Neural crest cell (in vitro differentiated cells): Measurements from ENCODE around the gene BARHL2. TPM values are rescaled to one million over a fixed set of nuclear protein-coding genes. Genes with fewer than 3 reads are reported as not detected.
A peak's percentile ranks its signal among the peaks of the same experiment; 100 is the strongest.

Experiments used
- DNase-seq: peaks from one replicate; pipeline ENCODE4 v3.0.0; 2021; ENCODE audit warnings: low read depth, mixed read lengths, low spot score
- H3K27ac Mint-ChIP-seq: one replicate; pipeline ENCODE4 v1.8.0; 2021; ENCODE audit warnings: mild to moderate bottlenecking, mixed read lengths; ENCODE audit not compliant: unreplicated experiment
- H3K27me3 Mint-ChIP-seq: 2 replicates; pipeline ENCODE4 v1.8.0; 2021; ENCODE audit warnings: low read depth, mild to moderate bottlenecking, mixed read lengths
- H3K36me3 Mint-ChIP-seq: 2 replicates; pipeline ENCODE4 v1.8.0; 2021; ENCODE audit warnings: low read depth, mild to moderate bottlenecking, mixed read lengths
- H3K4me1 Mint-ChIP-seq: 2 replicates; pipeline ENCODE4 v1.8.0; 2021; ENCODE audit warnings: mixed read lengths
- H3K4me3 Mint-ChIP-seq: one replicate; pipeline ENCODE4 v1.8.0; 2021; ENCODE audit warnings: mild to moderate bottlenecking, mixed read lengths
- H3K9me3 Mint-ChIP-seq: 2 replicates; pipeline ENCODE4 v1.8.0; 2021; ENCODE audit warnings: mixed read lengths
- total RNA-seq: library from RNA; stranded (reverse); gene quantifications from 2 replicates; pipeline ENCODE4 v1.2.1, GENCODE V29; 2021
- TF ChIP-seq, protein P1 (sequence below): fragments of 200-600 bp; sonication (generic); conservative IDR thresholded peaks from 2 replicates; pipeline ENCODE4 v1.5.0; 2021; ENCODE audit warnings: antibody characterized with exemption, mild to moderate bottlenecking

BARHL2 gene
- total RNA-seq, 1 donor from 2014 or later = not detected

DNA sequence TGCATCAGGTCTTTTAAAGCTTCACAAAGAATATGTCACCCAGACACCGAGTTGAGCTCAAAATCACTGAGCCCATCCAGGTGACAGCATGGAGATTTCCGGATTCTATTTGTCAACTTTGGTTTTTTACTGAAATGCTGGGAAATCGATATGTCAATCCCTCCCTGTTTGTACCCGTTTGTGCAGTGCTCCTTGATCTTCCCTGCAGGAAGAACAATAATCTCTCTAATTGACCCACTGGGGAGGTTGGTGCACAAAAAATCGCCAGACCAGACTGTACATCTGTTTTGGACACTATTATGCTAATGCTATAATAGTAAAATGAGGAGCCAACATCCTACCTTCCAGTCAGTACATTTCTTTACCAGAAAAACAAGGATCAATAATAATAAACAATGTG, 1.8 kb downstream of the BARHL2 start:
- H3K36me3 Mint-ChIP-seq = no peaks in the 10 kb centered on the region
- peaks cover 98% of the 10 kb centered on the region for H3K27me3 Mint-ChIP-seq
- no peaks in the 10 kb centered on the region for H3K9me3 Mint-ChIP-seq
- no peak overlapping the region for H3K27ac Mint-ChIP-seq
- DNase-seq = no peak
- TF ChIP-seq, protein P1, sequence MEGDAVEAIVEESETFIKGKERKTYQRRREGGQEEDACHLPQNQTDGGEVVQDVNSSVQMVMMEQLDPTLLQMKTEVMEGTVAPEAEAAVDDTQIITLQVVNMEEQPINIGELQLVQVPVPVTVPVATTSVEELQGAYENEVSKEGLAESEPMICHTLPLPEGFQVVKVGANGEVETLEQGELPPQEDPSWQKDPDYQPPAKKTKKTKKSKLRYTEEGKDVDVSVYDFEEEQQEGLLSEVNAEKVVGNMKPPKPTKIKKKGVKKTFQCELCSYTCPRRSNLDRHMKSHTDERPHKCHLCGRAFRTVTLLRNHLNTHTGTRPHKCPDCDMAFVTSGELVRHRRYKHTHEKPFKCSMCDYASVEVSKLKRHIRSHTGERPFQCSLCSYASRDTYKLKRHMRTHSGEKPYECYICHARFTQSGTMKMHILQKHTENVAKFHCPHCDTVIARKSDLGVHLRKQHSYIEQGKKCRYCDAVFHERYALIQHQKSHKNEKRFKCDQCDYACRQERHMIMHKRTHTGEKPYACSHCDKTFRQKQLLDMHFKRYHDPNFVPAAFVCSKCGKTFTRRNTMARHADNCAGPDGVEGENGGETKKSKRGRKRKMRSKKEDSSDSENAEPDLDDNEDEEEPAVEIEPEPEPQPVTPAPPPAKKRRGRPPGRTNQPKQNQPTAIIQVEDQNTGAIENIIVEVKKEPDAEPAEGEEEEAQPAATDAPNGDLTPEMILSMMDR = no peak
- H3K4me1 Mint-ChIP-seq = peaks cover 20% of the 10 kb centered on the region
- no peak overlapping the region for H3K4me3 Mint-ChIP-seq

DNA sequence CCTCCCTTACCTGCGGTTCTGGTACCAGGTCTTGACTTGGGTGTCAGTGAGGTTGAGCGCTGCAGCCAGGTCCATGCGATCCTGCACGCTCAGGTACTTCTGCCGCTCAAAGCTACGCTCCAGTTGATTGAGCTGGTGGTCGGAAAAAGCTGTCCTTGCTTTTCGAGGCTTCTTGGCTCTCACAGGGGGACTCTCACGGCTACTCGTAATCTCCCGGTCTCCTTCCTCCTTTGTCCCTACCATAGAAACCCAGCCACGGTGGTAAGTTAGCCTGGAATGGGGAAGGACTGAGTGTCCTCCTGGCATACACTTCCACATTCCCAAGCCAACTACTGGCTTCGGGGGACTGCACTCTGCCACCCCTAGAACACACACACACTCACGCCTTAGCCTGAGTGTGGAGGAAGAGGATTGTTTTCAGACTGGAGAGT, 2.6 kb downstream of the BARHL2 start:
- DNase-seq = no peak
- H3K9me3 Mint-ChIP-seq = no peaks in the 10 kb centered on the region
- H3K36me3 Mint-ChIP-seq = no peaks in the 10 kb centered on the region
- peaks cover 98% of the 10 kb centered on the region for H3K27me3 Mint-ChIP-seq
- TF ChIP-seq, protein P1 = no peak
- no peak overlapping the region for H3K27ac Mint-ChIP-seq
- peaks cover 20% of the 10 kb centered on the region for H3K4me1 Mint-ChIP-seq
- no peak overlapping the region for H3K4me3 Mint-ChIP-seq

DNA sequence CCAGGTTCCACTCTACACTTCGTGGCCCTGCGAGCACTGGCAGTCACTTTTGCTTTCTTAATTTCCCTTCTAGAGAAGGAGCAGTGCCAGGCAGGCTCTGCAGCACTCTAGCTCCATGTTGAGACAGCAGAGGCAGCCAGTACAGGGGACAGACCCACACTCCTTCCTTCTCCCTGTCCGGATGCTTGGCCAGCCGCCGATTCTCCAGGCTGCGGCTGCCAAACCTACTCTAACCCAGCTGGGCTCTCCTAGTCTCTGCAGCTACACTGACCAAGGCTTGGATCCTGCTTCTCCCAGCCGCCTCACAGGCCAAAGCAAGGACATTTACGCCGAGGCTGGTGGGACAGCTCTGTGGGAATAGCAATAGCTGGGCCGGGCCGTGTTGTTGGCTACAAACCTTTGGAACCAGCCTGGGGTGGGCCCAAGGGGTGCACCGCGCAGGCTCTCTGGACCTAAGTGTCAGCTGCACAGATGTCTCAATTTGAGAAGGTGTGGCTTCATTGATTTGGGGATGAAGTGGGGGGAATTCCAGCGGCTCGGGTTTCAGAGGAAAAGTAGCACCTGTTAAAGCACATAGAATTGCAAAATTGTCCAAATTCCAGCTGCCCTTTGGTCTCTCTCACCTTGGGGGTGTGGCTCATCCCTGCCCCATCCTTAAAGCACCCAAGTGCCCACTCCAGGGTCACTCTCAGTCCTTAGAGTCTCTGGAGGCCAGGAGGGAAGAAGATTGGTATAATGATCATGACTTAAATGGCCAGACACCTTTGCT, 3.2 kb downstream of the BARHL2 start:
- Mint-ChIP-seq H3K4me1 (peaks cover 14% of the 10 kb centered on the region), H3K36me3 (no peaks in the 10 kb centered on the region), H3K9me3 (no peaks in the 10 kb centered on the region), H3K27ac (no peak overlapping the region), H3K4me3 (peak overlapping the region; percentile 7), H3K27me3 (peaks cover 98% of the 10 kb centered on the region)
- no peak for DNase-seq
- TF ChIP-seq, protein P1 = no peak

DNA sequence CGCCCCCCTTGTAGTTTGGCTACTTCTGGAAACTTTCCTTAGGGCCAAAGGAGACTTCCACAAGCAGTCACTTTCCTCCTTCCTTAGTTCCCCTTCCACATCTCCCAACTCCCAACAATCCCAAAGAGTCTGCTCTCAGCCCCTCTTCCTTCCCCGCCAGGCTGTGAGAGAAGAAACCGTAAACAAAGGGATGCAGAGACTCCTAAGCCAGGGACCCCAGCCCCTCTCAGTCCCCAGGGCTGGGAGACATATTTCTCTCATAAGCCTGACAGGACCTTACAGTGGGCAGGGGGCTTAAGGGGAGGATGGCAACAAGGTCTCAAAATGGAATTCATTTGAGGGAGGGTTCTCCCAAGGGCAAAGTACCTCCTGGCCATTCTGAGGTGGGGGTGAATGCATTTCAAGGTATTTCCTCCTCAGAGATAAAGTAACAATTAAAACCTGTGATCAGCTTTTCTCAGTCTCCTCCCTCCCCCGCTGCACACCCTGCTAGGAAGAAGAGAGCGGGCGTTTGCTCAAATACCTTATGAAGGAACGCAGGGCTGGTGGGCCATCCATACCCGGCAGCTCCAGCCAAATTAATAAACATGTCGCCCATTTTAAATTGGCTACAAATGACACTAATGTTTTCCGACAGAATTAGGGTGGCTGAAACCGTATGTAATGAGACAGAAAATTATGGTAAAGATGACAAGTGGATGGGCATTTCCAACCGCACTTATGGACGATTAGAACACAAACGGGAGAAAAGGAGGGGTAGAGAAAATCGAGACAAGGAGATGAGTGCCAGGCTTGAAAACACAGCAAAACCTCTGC, 4.0 kb downstream of the BARHL2 start:
- TF ChIP-seq, protein P1 = no peak
- Mint-ChIP-seq H3K27me3 (peaks cover 98% of the 10 kb centered on the region), H3K9me3 (no peaks in the 10 kb centered on the region), H3K4me3 (peak overlapping the region; percentile 7), H3K36me3 (no peaks in the 10 kb centered on the region), H3K4me1 (peaks cover 10% of the 10 kb centered on the region), H3K27ac (no peak overlapping the region)
- DNase-seq = no peak

DNA sequence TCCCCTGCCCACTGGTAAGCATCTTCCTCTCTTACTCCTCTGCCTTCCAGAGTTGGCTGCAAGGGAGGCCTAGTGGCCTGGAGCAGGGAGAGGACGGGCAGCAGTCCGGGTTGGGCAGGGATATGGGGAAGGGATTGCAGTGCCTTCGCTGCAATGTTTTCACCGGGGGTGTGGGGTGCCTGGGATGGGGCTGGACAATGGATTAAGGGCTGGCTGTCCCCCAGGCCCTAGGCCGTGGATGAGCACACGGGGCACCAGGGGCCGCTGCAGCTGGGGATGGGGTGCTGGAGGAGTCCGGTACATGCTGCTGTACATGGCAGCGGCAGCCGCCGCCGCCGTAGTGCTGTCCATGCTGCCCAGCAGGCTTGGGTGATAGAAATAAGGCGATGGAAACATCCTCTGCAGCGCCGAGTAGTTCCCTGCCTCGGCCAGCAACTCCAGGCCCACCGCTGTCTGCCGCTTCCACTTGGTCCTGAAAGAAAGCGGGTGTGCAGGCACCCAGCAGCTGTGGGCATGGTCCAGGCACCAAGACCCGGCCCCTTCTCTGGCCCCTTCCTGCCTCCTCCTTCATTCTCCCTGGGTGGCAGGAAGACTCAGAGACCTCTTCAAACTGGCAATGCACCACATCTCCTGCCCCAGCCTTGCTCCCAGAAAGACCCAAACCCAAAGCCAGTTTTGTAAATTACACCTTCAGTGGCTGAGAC, 4.8 kb downstream of the BARHL2 start:
- Mint-ChIP-seq H3K27ac (no peak overlapping the region), H3K36me3 (no peaks in the 10 kb centered on the region), H3K4me3 (no peak overlapping the region), H3K27me3 (peaks cover 100% of the 10 kb centered on the region), H3K4me1 (peaks cover 8% of the 10 kb centered on the region), H3K9me3 (no peaks in the 10 kb centered on the region)
- DNase-seq = no peak
- TF ChIP-seq, protein P1 = no peak
